ENCODE results near the gene UHRF1.
"Not testable (repeated sequence)": the region's sequence is repeated elsewhere in the genome, so short reads cannot be mapped to it uniquely, and the experiment has no call there.

Gene UHRF1

GRCh38 chr19:4889034-4889815, 20.1 kb upstream of the UHRF1 start:
- DNase-seq (ENCODE audit: low spot score) = no peak
- TF ChIP-seq CTCF (IDR thresholded peaks at IDR 0.05; ENCODE audit: extremely low read depth, missing control alignments) = no peak

- no peak for TF ChIP-seq CTCF (IDR thresholded peaks at IDR 0.05; ENCODE audit: extremely low read depth, missing control alignments)
- no peak for DNase-seq (ENCODE audit: low spot score)
Measured at GRCh38 chr19:4891066-4891465, 18.2 kb upstream of the UHRF1 start.

GRCh38 chr19:4892962-4893361, 16.3 kb upstream of the UHRF1 start:
- DNase-seq (ENCODE audit: low spot score) = not testable (repeated sequence)

- TF ChIP-seq CTCF (IDR thresholded peaks at IDR 0.05; ENCODE audit: extremely low read depth, missing control alignments) = no peak
- DNase-seq (ENCODE audit: low spot score) = no peak
Measured at GRCh38 chr19:4896372-4896771, 12.9 kb upstream of the UHRF1 start.

- no peak for TF ChIP-seq CTCF (IDR thresholded peaks at IDR 0.05; ENCODE audit: extremely low read depth, missing control alignments)
- no peak for DNase-seq (ENCODE audit: low spot score)
Measured at GRCh38 chr19:4897146-4897545, 12.2 kb upstream of the UHRF1 start.

- not testable (repeated sequence) for DNase-seq (ENCODE audit: low spot score)
Measured at GRCh38 chr19:4900879-4901278, 8.4 kb upstream of the UHRF1 start.

GRCh38 chr19:4902796-4903195, 6.5 kb upstream of the UHRF1 start, which contains the start of gene ARRDC5:
ARRDC5 (minus strand) TSS chr19:4902896; CDS start chr19:4902825, 71 bp downstream.
- no peak for DNase-seq (ENCODE audit: low spot score)

GRCh38 chr19:4904481-4904880, 4.8 kb upstream of the UHRF1 start:
- no peak for DNase-seq (ENCODE audit: low spot score)
- no peak for TF ChIP-seq CTCF (IDR thresholded peaks at IDR 0.05; ENCODE audit: extremely low read depth, missing control alignments)

More at GRCh38 chr19:4902796-4903195, 6.5 kb upstream of the UHRF1 start, which contains the start of gene ARRDC5:
- no peak for TF ChIP-seq CTCF (IDR thresholded peaks at IDR 0.05; ENCODE audit: extremely low read depth, missing control alignments)
